Measurements from ENCODE around the gene PCYOX1L.

DNA sequence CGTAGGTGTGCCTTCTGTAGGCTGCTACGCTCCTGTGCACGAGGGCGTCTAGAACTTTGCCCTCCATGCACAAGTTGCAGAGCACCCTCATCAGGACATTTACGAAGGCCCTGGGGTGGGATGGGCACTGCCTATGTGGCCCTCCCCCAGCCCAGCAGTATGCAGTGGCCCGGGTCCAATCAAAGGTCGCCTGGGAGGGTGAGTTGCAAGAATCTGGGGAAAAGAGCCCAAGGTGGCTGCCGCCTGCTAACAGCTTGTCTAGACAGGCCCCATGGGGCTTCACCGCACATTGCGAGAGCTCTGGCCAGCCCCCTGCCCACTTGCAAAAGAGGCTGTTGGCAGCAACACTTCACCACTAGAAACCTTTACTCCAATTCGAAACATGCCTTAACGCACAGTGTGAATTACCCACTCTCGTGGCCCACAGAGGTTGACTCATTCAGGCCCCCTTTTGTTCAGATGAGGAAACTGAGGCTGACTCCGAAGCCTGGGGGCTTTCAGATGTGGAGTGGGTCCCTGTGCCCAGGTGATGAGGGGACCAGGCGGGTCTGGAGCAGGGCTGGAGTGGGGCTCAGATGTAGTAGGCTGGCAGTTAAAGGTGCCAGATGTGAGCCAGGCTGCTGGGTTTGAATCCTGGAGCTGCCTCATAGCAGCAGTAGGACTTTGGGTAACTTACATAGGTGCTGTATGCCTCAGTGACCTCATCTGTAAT, 53.0 kb downstream of the PCYOX1L start:
- TF ChIP-seq, protein P1, sequence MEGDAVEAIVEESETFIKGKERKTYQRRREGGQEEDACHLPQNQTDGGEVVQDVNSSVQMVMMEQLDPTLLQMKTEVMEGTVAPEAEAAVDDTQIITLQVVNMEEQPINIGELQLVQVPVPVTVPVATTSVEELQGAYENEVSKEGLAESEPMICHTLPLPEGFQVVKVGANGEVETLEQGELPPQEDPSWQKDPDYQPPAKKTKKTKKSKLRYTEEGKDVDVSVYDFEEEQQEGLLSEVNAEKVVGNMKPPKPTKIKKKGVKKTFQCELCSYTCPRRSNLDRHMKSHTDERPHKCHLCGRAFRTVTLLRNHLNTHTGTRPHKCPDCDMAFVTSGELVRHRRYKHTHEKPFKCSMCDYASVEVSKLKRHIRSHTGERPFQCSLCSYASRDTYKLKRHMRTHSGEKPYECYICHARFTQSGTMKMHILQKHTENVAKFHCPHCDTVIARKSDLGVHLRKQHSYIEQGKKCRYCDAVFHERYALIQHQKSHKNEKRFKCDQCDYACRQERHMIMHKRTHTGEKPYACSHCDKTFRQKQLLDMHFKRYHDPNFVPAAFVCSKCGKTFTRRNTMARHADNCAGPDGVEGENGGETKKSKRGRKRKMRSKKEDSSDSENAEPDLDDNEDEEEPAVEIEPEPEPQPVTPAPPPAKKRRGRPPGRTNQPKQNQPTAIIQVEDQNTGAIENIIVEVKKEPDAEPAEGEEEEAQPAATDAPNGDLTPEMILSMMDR (conservative IDR thresholded peaks at IDR 0.05; ENCODE audit: low read depth, low read length): no peak
- TF ChIP-seq EZH2 (IDR thresholded peaks at IDR 0.05; ENCODE audit: borderline replicate concordance, low read depth, low read length, poor library complexity, severe bottlenecking): no peak

Measured in A673 (cell line).